HG02973 (cell line): ENCODE results near the gene GSDMA.

Source experiments
- ATAC-seq: cut with Tn5 transposase; IDR thresholded peaks from one replicate; pipeline ENCODE4 v1.9.1; 2021; ENCODE audit warnings: moderate library complexity; ENCODE audit not compliant: unreplicated experiment

Gene GSDMA

GRCh38 chr17:40021451-40021971 is 58.7 kb downstream of the GSDMA start:
- no peak for ATAC-seq

GRCh38 chr17:40022497-40022896 is 59.7 kb downstream of the GSDMA start:
- no peak for ATAC-seq

DNA sequence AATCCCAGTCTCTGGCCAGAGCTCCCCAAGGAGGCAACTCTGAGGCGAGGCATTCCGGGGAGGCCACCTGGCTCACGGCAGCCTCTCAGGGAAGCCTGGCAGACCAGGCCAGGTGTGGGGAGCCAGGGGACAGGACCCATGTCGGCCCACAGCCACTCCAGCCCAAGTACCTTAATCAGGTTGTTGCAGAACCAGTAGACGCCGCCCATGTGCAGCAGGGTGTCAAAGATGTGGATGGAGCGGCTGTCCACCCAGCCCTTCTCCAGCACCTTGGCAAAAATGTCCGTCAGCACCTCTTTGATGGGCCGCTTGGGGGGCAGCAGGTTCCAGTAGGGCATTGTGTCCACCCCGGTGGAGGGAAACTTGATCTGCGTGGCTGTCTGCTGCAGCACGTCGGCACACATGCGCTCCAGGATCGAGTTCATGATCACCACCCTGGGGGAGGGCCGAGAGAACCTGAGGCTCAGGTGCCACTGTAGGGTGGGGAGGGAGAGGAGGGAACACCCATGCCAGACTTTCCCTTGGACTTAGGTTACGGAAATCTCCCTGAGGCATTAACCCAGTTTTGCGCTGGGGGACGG is 60.2 kb downstream of the GSDMA start:
- ATAC-seq = no peak

DNA sequence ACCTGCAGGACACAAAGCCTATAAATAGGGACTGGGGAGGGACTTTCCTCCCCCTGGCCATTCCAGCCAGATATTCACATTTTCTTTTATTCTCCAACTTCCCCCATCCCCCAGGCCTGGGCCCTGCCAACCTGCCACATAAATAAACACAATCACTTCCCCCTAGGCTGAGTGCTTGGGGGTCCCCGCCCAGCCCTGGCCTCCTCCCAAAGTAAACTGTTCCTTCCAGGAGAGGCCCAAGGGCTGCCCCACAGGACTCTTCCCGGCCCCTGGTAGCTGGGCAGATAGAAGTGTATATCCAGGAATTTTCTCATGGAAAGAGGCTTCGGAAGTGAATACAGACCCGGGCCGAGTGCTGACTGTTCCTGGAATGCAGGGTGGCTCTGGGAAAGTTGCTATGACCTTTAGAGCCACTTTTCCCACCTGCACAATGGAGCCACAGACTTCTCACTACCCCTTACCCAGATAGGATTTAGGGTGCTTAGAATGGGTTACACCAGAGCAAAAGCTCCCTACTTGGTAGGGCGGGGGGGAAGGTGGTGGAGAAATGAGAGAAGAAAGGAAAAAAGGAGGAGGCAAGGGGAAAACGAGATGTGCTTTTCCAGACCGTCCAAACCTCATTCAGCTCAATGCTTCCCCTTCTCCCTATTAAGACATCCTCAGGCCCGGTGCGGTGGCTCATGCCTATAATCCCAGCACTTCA is 60.9 kb downstream of the GSDMA start:
- no peak for ATAC-seq

GRCh38 chr17:40024901-40025300 is 62.1 kb downstream of the GSDMA start:
- ATAC-seq = no peak

DNA sequence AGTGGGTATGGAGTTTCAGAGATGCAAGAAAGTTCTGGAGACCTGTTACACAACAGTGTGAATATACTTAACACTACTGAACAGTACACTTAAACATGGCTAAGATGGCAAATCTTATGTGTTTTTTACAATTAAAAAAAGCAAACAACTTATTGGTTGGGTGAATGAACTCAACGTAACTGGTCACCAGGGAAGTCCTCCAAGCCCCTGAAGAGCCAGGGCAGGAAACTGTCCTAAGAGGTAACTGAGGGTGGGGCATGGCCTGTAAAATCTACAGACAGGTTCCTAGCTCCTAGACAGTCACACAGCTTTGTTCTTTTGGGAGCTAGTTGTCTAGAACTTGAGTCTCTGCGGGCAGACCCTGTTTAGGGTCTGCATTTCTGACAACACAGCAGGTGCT is 62.8 kb downstream of the GSDMA start:
- no peak for ATAC-seq

GRCh38 chr17:40025991-40026815 is 63.4 kb downstream of the GSDMA start:
- no peak for ATAC-seq

DNA sequence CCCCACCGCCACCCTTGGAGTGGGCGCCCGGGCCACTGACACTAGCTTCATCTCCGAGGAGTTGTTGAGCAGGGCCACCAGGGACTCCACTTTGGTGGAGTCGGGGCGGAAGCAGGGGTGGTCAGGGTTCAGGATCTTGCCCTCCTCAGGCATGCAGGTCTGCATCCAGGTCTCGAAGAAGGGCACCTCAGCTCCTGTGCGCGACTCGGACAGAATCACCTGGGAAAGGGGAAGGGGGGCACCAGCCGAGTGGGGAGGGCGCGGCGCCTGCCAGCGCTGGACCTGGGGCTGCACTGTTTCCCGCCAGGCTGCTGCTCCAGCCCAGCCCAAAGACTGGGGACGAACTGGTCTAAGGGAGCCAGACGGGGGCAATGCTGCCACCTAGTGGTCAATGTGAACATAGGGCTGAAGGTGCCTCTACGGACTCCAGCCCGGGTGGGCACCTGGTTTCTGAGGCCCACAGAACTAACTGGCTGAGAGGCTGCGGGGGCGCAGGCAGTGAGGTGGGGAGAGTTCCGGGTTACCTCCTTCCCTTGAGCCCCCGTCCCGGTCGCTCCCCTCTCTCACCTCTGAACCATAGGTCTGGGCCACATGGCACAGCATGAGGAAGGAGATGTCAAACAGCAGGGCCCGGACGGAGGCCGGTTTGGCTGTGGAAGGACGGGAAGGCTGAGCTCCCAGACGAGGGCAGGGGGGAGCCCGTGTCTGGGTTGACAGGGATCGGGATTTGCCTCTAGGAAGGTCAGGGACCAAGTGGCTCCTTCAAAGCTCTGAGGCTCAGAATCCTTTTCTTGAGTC is 64.2 kb downstream of the GSDMA start:
- ATAC-seq = no peak
